ENCODE measurements around the gene FSTL4.

The FSTL4 gene

DNA sequence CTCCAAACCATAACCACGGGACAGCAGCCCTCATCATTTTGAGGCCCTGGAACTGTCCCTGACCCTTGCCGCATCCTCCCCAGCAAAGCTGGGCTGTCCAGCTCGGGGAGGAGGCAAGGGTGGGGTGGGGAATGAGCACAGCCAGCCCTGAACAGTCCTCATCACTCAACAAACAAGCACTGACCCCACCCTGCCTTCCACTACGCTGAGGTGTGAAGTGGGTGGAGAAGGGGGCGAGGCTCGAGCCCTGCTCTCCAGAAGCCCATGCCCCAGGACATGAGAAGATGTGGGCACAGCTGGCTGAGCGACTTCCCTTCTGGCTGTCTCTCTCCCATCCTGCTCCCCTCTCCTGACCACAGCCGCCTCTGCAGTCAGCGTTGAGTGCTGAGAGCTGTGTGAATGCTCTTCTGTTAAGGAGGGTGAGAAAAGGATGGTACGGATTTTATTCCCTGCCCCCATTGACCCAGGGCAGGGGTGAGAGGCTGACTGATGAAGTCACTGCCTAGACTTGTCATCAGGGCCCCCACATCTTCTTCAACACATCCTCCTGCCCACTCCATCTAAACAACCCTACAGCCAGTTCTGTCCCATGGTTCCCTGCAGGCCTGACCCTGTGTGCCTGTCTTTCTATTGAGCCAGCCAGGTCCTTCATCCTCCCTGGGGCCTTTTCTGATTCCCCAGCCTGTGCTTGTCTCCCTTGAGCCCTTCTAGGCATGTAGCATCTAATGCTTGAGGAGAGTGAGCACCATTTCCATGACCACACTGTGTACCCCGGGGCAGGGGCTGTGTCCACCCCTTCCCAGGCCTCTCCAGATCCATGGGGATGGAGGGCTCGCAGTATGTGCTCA, 276.0 kb downstream of the FSTL4 start:
- Histone ChIP-seq H3K9ac (ENCODE audit: low read length in 2 of 2) (no peak overlapping the region), H3K36me3 (ENCODE audit: control insufficient read depth in 2 of 2, insufficient read depth in 2 of 2, low read length in 2 of 2) (no peaks in the 10 kb centered on the region), H3K9me3 (ENCODE audit: control insufficient read depth in 2 of 2, low read length in 2 of 2) (no peaks in the 10 kb centered on the region), H3K4me3 (ENCODE audit: low read length in 2 of 2) (no peak overlapping the region), H3K4me1 (ENCODE audit: control insufficient read depth, insufficient read depth, low read length) (no peaks in the 10 kb centered on the region), H3K27ac (ENCODE audit: low read length) (no peak overlapping the region), H3K27me3 (ENCODE audit: control insufficient read depth in 1 of 2, insufficient read depth in 2 of 2, low read length in 2 of 2) (no peaks in the 10 kb centered on the region)

- Histone ChIP-seq H3K4me3 (ENCODE audit: low read length in 2 of 2) (no peak overlapping the region), H3K27me3 (ENCODE audit: control insufficient read depth in 1 of 2, insufficient read depth in 2 of 2, low read length in 2 of 2) (no peaks in the 10 kb centered on the region), H3K27ac (ENCODE audit: low read length) (no peak overlapping the region), H3K4me1 (ENCODE audit: control insufficient read depth, insufficient read depth, low read length) (no peaks in the 10 kb centered on the region), H3K9me3 (ENCODE audit: control insufficient read depth in 2 of 2, low read length in 2 of 2) (no peaks in the 10 kb centered on the region), H3K9ac (ENCODE audit: low read length in 2 of 2) (no peak overlapping the region), H3K36me3 (ENCODE audit: control insufficient read depth in 2 of 2, insufficient read depth in 2 of 2, low read length in 2 of 2) (no peaks in the 10 kb centered on the region)
Measured at GRCh38 chr5:133334796-133335639, 277.3 kb downstream of the FSTL4 start.

DNA sequence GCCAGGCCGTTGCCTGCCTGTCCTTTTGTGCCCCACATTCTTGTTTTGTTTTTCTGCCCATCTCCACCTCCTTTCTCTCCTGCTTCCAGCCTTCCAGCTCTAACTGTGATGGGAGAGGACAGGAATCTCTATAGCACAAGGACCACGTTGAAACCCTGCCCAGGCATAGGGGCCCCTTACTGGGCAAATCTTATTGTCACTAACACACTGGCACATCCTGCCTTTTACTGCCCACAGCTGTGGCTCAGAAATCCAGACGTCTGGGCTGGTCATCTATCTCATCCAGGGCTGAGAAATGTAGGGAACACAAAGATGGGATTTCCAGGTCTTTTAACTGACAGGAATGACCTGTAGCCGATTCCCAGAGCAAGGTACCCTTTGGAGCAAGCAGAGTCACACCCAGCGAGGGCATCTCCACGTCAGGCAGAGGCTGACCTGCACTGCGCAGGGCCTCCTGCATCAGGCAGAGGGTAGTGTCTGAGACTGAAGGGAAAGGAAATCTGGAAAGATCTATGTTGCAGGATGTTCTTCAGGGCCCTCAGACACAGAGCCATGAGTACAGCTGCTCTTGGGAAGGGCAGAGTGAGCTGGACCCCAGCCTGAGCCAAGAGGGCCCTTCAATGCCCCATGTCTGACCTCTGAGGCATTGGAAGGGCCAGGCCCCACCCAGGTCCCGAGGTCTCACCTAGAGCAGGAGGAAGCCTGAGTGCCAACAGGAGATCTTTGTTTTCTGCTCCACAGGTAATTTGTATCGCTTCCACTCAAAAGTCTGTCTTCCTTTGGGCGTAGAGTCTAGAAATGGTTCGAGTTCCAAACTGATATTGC, 278.8 kb downstream of the FSTL4 start:
- no peaks in the 10 kb centered on the region for H3K36me3 ChIP-seq (ENCODE audit: control insufficient read depth in 2 of 2, insufficient read depth in 2 of 2, low read length in 2 of 2)
- H3K4me1 ChIP-seq (ENCODE audit: control insufficient read depth, insufficient read depth, low read length) = no peaks in the 10 kb centered on the region
- H3K27ac ChIP-seq (ENCODE audit: low read length) = no peak overlapping the region
- H3K27me3 ChIP-seq (ENCODE audit: control insufficient read depth in 1 of 2, insufficient read depth in 2 of 2, low read length in 2 of 2) = no peaks in the 10 kb centered on the region
- H3K4me3 ChIP-seq (ENCODE audit: low read length in 2 of 2) = no peak overlapping the region
- H3K9ac ChIP-seq (ENCODE audit: low read length in 2 of 2) = no peak overlapping the region
- no peaks in the 10 kb centered on the region for H3K9me3 ChIP-seq (ENCODE audit: control insufficient read depth in 2 of 2, low read length in 2 of 2)

DNA sequence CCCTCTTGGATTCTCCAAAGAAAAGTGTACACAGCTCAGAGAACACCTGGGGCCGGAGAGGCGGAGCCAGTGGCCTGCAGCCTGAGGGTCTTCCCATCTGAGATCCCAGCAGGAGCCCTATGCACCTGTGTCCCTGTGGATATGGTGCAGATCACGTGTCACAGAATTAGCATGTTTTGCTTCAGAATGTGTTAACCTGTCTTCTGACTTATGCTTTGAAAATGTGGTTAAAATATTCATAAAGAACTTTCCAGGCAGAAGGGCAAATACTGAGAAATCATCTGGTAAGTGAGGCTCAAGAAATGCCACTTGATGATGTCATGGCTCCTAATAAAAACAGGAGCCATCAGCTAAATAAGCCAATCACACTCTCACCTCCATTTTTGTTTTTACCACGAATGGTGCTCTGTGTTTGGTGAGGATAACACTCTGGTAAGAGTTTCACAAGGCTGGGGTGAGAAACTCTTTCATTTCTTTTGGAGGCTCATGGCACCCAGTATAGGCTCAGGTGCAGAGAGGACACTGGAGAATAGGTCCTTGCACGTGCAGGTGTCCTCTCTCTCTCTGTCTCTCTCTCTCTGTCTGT, 279.8 kb downstream of the FSTL4 start:
- Histone ChIP-seq H3K9me3 (ENCODE audit: control insufficient read depth in 2 of 2, low read length in 2 of 2) (no peaks in the 10 kb centered on the region), H3K27ac (ENCODE audit: low read length) (no peak overlapping the region), H3K4me3 (ENCODE audit: low read length in 2 of 2) (no peak overlapping the region), H3K27me3 (ENCODE audit: control insufficient read depth in 1 of 2, insufficient read depth in 2 of 2, low read length in 2 of 2) (no peaks in the 10 kb centered on the region), H3K9ac (ENCODE audit: low read length in 2 of 2) (no peak overlapping the region), H3K36me3 (ENCODE audit: control insufficient read depth in 2 of 2, insufficient read depth in 2 of 2, low read length in 2 of 2) (no peaks in the 10 kb centered on the region), H3K4me1 (ENCODE audit: control insufficient read depth, insufficient read depth, low read length) (no peaks in the 10 kb centered on the region)

- Histone ChIP-seq H3K4me3 (ENCODE audit: low read length in 2 of 2) (no peak overlapping the region), H3K36me3 (ENCODE audit: control insufficient read depth in 2 of 2, insufficient read depth in 2 of 2, low read length in 2 of 2) (no peaks in the 10 kb centered on the region), H3K27ac (ENCODE audit: low read length) (no peak overlapping the region), H3K9ac (ENCODE audit: low read length in 2 of 2) (no peak overlapping the region), H3K9me3 (ENCODE audit: control insufficient read depth in 2 of 2, low read length in 2 of 2) (no peaks in the 10 kb centered on the region), H3K4me1 (ENCODE audit: control insufficient read depth, insufficient read depth, low read length) (no peaks in the 10 kb centered on the region), H3K27me3 (ENCODE audit: control insufficient read depth in 1 of 2, insufficient read depth in 2 of 2, low read length in 2 of 2) (no peaks in the 10 kb centered on the region)
Measured at GRCh38 chr5:133331941-133332340, 280.4 kb downstream of the FSTL4 start.

DNA sequence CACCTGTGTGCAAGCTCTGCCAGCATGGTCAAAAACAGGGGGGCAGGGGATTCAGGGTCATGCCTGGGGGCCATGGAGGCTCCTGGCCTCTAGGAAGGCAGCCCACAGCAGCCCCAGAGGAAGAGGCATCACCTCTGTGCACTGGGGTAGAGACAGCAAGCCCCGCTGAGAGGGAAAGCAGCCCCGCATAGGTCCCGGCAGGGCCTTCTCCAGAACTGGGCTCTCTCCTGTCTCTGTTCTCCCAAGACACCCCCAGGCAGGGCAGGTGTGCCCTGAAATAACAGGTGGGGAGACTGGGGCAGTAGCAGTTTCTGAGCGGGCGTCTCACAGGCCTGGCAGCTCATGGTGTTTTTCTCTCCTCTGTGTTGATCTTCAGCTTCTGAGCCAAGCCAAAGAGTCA, 281.4 kb downstream of the FSTL4 start:
- Histone ChIP-seq H3K4me3 (ENCODE audit: low read length in 2 of 2) (no peak overlapping the region), H3K36me3 (ENCODE audit: control insufficient read depth in 2 of 2, insufficient read depth in 2 of 2, low read length in 2 of 2) (no peaks in the 10 kb centered on the region), H3K9me3 (ENCODE audit: control insufficient read depth in 2 of 2, low read length in 2 of 2) (no peaks in the 10 kb centered on the region), H3K27me3 (ENCODE audit: control insufficient read depth in 1 of 2, insufficient read depth in 2 of 2, low read length in 2 of 2) (no peaks in the 10 kb centered on the region), H3K27ac (ENCODE audit: low read length) (no peak overlapping the region), H3K4me1 (ENCODE audit: control insufficient read depth, insufficient read depth, low read length) (no peaks in the 10 kb centered on the region), H3K9ac (ENCODE audit: low read length in 2 of 2) (no peak overlapping the region)

DNA sequence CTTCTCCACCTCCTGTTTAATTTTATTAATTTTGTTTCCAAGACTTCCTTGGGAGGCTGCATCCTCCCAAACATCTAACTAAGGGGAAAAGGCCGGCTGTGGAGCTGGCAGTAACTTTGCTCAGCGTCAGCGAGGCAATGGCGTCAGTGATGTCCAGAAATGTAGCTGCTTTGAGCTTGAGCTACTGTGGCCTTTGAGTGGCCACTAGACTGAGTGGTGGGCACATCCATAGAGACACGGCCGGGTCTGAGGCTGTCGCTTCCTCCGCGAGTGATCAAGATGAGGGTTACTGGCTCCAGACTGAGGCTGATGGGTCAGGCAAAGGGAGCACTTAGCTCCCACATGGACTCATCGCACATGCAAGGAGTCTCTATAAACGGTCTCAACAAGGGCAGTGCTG, 283.5 kb downstream of the FSTL4 start:
- H3K27me3 ChIP-seq (ENCODE audit: control insufficient read depth in 1 of 2, insufficient read depth in 2 of 2, low read length in 2 of 2) = no peaks in the 10 kb centered on the region
- H3K36me3 ChIP-seq (ENCODE audit: control insufficient read depth in 2 of 2, insufficient read depth in 2 of 2, low read length in 2 of 2) = no peaks in the 10 kb centered on the region
- H3K9me3 ChIP-seq (ENCODE audit: control insufficient read depth in 2 of 2, low read length in 2 of 2) = no peaks in the 10 kb centered on the region
- H3K4me1 ChIP-seq (ENCODE audit: control insufficient read depth, insufficient read depth, low read length) = no peaks in the 10 kb centered on the region
- H3K27ac ChIP-seq (ENCODE audit: low read length) = no peak overlapping the region
- H3K9ac ChIP-seq (ENCODE audit: low read length in 2 of 2) = no peak overlapping the region
- no peak overlapping the region for H3K4me3 ChIP-seq (ENCODE audit: low read length in 2 of 2)

DNA sequence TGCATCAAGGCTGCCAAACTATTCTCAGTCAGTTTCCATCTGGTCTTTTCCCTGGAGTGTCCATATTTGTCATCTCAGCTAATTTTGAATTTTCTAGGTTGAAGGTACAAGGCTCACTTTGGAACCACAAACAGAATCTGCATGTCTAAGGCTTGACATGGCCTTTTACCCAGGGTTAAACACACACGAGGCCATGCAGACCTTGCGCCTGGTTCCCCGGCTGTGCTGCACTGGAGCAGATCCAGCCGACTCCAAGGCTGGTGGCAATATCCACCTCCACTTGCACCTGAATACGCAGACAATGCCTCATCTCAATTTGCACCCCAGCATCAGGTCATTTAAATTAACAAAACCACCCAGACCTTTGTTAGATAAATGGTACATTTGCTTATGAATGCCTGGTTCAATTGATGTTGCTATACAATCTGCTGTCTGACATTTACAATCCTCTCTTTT, 284.4 kb downstream of the FSTL4 start:
- no peaks in the 10 kb centered on the region for H3K36me3 ChIP-seq (ENCODE audit: control insufficient read depth in 2 of 2, insufficient read depth in 2 of 2, low read length in 2 of 2)
- H3K9ac ChIP-seq (ENCODE audit: low read length in 2 of 2) = no peak overlapping the region
- H3K9me3 ChIP-seq (ENCODE audit: control insufficient read depth in 2 of 2, low read length in 2 of 2) = no peaks in the 10 kb centered on the region

GRCh38 chr5:133326361-133326760, 286.0 kb downstream of the FSTL4 start:
- no peaks in the 10 kb centered on the region for H3K36me3 ChIP-seq (ENCODE audit: control insufficient read depth in 2 of 2, insufficient read depth in 2 of 2, low read length in 2 of 2)
- peaks cover 0 to 3% of the 10 kb centered on the region in 2 donors for H3K27me3 ChIP-seq (ENCODE audit: control insufficient read depth in 1 of 2, insufficient read depth in 2 of 2, low read length in 2 of 2)
- H3K27ac ChIP-seq (ENCODE audit: low read length) = no peak overlapping the region

More for the DNA sequence above, 284.4 kb downstream of the FSTL4 start:
- H3K27me3 ChIP-seq (ENCODE audit: control insufficient read depth in 1 of 2, insufficient read depth in 2 of 2, low read length in 2 of 2) = peaks cover 0 to 3% of the 10 kb centered on the region in 2 donors
- H3K4me3 ChIP-seq (ENCODE audit: low read length in 2 of 2) = no peak overlapping the region
- no peaks in the 10 kb centered on the region for H3K4me1 ChIP-seq (ENCODE audit: control insufficient read depth, insufficient read depth, low read length)
- H3K27ac ChIP-seq (ENCODE audit: low read length) = no peak overlapping the region

DNA sequence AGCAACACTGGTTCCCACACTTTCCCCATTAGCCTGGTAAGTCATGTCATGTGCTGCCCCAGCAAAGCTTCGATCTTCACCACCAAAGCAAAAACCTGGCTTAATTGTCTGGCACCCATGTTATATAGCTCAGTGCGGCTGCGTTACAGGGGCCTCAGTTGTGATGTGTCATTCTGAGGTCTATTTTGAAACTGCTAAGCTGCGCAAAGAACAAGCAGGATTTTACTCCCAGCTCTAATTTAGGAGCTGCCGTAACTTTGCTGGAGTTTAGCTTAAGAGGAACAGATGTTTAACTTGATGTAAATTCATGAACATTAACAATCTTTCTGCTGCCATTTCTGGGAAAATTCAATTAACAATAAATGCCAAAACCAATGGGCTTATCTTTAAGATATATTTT, 286.5 kb downstream of the FSTL4 start:
- Histone ChIP-seq H3K4me3 (ENCODE audit: low read length in 2 of 2) (no peak overlapping the region), H3K4me1 (ENCODE audit: control insufficient read depth, insufficient read depth, low read length) (no peaks in the 10 kb centered on the region), H3K36me3 (ENCODE audit: control insufficient read depth in 2 of 2, insufficient read depth in 2 of 2, low read length in 2 of 2) (no peaks in the 10 kb centered on the region), H3K27ac (ENCODE audit: low read length) (no peak overlapping the region), H3K9ac (ENCODE audit: low read length in 2 of 2) (no peak overlapping the region), H3K9me3 (ENCODE audit: control insufficient read depth in 2 of 2, low read length in 2 of 2) (no peaks in the 10 kb centered on the region), H3K27me3 (ENCODE audit: control insufficient read depth in 1 of 2, insufficient read depth in 2 of 2, low read length in 2 of 2) (peaks cover 0 to 3% of the 10 kb centered on the region in 2 donors)

More at GRCh38 chr5:133326361-133326760, 286.0 kb downstream of the FSTL4 start:
- H3K4me3 ChIP-seq (ENCODE audit: low read length in 2 of 2) = no peak overlapping the region
- H3K4me1 ChIP-seq (ENCODE audit: control insufficient read depth, insufficient read depth, low read length) = no peaks in the 10 kb centered on the region
- H3K9ac ChIP-seq (ENCODE audit: low read length in 2 of 2) = no peak overlapping the region
- no peaks in the 10 kb centered on the region for H3K9me3 ChIP-seq (ENCODE audit: control insufficient read depth in 2 of 2, low read length in 2 of 2)

Data from stomach smooth muscle (tissue), 2 donors.